GM19452 (cell line): ENCODE results near the gene PCNX2.
A peak's percentile ranks its signal among the peaks of the same experiment; 100 is the strongest.

Source experiments
- ATAC-seq: cut with Tn5 transposase; IDR thresholded peaks from one replicate; pipeline ENCODE4 v1.9.1; 2021; ENCODE audit not compliant: unreplicated experiment

Gene PCNX2, protein sequence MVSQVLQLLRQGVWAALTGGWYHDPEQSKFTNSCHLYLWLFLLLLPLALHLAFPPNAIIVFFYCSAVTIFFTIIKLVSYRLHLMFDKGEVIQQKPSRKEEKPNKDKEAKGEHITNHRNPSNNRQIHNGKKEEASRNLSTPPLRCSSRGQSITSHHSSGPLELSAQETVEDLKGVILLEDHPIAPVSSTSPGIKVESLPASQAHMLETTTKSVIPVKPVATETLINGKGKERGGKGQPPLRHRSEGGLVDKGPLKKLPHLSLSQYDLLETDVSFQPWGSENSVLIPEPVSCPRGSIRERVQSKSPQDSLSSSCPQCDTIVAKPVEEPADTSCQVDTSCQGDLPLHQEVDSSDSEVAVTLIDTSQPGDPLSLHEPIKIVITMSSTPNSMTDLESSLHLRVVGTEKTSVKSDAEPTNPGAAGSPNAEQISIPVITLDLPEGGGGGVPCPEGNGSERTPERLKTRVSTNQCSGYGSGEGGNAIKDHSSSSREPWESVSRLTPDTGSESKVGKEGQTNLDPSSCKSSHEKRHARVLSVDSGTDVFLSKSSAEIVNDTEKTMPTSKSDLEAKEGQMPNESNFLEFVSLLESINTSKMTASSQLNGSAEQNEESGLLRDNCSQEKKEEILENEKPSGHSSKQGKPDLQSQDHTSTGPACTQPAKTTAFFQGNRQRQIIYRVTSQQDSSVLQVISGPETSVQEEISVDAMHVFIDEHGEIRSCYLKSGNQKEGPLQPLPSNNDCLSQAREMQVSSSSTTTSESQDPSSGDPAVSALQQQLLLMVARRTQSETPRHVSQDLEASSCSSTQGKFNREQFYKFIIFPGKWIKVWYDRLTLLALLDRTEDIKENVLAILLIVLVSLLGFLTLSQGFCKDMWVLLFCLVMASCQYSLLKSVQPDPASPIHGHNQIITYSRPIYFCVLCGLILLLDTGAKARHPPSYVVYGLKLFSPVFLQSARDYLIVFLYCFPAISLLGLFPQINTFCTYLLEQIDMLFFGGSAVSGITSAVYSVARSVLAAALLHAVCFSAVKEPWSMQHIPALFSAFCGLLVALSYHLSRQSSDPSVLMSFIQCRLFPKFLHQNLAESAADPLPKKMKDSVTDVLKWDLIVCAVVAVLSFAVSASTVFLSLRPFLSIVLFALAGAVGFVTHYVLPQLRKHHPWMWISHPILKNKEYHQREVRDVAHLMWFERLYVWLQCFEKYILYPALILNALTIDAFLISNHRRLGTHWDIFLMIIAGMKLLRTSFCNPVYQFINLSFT (N-terminal part only)

DNA sequence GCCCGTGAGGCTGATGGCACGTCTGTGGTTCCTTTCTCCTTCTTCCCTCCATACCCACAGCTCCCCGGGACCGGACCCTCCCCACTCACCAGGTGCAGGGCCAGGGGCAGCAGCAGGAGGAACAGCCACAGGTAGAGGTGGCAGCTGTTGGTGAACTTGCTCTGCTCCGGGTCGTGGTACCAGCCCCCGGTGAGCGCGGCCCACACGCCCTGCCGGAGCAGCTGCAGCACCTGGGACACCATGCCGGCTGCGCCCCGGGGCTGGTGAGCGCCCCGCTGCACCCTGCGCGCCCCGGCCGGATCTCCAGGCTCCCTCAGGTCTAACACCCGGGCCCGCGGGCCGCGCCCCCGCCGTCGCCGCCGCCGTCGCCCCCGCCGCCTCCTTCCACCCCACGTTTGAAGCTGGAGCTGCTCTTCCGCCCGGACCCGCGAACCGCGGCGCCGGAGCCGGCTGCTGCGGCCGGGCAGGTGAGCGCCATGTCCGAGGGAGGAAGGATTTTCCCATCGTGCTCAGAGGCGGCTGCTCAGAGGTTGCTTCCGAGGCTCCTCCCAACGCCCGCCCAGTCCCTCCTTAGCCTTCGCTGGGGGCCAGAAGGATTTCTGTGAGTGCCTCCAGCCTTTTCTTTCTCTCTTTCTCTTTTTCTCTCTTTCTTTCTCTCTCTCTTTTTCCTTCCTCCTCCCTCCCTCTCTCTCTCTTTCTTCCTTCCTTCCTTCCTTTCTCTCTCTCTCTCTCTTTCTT is at the start of gene PCNX2:
TSS of gene PCNX2 (minus strand) at position 489 of the 738 bp plus-strand sequence. CDS start at position 242, 247 bp downstream.
- ATAC-seq, result peak; percentile 96

DNA sequence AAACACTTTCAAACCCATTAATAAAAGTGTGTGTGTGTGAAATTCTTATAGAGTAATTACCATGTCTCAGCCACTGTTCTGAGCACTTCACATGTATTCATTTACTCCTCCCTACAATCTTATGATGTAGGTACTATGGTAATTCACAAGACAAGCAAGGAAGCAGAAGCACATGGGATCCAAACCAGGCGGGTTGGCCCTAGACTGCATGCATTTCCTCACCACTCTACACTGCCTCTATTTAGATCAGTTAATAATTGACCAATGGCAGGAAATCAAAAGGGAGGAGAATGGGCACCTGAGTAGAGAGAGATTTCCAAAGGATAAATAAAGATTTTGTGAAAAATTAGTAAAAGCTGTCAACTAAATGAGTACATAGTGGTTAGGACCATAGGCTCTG is 47.7 kb upstream of the PCNX2 start:
- ATAC-seq, result no peak

- ATAC-seq, result no peak
Observed at GRCh38 chr1:233342086-233342485, 46.6 kb upstream of the PCNX2 start.

- no peak for ATAC-seq
Observed at GRCh38 chr1:233340966-233341516, 45.5 kb upstream of the PCNX2 start.

DNA sequence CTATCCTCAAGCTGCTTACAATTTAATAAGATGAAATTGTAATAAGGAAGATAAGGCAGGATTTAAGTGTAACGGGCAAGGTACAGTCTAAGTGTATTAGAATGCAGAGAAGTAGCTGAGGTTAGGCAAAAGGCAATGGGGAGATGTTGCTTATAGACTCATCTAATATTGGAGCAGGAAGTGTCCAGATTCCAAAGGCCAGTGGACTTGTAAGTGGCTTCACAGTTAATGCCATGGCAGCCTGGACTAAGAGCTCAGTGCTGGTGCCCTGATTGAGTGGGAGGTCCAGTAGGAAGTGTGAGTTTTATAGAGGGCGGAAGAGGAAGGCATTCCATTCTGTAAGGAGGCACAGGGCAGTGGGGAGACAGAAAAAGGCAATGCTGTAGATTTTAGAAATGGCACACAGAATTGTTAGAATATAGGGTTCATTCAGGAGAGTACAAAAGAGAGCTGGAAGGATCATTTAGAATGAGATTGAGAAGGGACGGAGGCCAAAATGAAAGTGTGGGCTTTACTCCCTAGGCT is 44.6 kb upstream of the PCNX2 start:
- ATAC-seq, result no peak

DNA sequence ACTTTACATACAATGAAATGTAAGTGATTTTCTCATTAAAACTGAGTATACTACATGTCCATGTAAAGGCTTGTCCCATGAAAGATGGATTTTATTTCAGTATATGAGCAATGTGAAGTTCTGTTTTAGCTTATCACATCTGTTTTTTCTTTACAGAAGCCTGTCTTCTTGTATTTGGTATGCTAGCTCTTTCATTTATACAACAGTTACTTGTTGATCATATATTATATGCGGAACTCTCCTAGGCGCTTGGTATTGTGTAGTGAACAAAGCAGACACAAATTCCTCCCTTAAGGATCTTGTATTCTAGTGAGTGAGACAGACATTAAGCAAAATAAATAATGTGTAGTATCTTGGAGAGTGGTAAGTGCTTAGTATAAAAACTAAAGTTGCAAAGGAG is 42.6 kb upstream of the PCNX2 start:
- ATAC-seq, result no peak

DNA sequence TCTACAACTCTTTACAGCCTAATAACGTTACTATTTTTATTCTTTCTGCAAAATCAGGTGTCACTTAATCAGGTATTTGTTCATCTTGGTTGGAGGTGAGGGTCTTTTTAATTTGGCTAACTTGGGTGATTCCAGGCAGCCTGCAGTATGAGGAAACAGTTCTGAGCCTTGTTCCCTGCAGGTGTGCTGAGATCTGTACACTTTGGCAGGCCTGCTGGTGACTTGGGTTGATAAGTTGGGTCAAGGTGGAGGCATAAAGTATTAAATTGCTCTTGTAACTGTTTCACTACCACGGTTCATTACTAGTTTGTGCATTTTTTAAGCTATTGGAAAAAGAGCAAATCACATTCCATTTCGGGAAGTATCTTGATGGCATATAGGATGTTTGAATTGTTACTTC is 42.0 kb upstream of the PCNX2 start:
- ATAC-seq, result no peak

DNA sequence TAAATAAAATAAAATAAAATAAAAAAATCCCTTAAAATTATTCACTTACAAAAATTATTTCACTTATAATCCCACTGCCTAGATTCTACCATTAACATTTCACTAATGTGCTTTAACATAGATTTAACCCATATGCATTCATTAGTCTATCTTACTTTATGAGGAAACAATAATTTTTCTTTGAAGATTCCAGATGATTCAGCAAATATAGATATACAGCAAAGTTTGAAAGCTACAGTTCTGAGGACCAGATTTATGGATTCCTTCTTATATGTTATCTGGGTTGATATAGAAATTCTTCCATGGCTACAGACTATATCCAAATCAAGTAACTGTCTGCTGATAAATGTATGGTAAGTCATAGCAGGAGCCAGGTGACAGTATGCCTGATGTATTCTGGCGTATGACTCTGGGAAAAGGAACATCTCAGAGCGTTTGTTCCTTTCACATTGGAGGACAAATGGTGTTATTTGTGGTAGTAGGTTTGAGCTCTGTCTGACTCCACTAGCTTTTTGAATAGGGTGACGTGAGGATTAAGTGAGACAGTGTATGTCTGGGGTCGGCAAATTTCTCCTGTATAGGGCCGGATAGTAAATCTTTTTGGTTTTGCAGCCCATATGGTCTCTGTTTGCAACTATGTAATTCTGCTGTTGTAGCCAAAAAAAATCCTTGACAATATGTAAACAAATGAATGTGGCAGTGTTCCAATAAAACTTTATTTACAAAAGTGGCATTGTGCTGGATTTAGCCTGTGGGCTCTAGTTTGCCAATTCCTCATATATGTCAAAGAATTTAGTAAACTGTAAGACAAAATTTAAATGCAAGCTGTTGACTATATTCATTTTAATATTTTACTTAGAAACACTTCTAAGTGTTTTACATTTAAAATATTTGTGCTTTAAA is 41.3 kb upstream of the PCNX2 start:
- no peak for ATAC-seq

DNA sequence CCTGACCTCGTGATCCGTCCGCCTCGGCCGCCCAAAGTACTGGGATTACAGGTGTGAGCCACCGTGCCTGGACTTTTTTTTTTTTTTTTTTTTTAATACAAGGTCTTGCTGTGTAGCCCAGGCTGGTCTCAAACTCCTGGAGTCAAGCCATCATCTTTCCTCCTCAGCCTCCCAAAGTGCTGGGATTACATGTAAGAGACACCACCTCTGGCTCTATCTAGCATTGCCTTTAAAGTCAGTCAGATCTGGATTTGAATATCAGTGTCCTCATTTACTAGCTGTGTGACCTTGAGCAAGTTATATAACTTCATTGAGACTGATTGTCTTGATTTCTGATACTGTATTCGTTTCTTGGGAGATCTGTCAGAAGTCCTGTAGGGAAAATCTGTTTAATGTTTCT is 38.6 kb upstream of the PCNX2 start:
- no peak for ATAC-seq

GRCh38 chr1:233333086-233333485 is 37.6 kb upstream of the PCNX2 start:
- no peak for ATAC-seq

- no peak for ATAC-seq
Observed at GRCh38 chr1:233331676-233332519, 36.4 kb upstream of the PCNX2 start.

DNA sequence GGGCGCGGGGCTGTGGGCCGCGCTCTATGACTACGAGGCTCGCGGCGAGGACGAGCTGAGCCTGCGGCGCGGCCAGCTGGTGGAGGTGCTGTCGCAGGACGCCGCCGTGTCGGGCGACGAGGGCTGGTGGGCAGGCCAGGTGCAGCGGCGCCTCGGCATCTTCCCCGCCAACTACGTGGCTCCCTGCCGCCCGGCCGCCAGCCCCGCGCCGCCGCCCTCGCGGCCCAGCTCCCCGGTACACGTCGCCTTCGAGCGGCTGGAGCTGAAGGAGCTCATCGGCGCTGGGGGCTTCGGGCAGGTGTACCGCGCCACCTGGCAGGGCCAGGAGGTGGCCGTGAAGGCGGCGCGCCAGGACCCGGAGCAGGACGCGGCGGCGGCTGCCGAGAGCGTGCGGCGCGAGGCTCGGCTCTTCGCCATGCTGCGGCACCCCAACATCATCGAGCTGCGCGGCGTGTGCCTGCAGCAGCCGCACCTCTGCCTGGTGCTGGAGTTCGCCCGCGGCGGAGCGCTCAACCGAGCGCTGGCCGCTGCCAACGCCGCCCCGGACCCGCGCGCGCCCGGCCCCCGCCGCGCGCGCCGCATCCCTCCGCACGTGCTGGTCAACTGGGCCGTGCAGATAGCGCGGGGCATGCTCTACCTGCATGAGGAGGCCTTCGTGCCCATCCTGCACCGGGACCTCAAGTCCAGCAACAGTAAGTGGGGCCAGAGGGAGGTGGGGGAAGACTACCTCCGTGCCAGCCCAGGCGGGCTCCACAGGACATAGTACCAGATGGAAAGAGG is 32.8 kb upstream of the PCNX2 start:
- ATAC-seq, result peak; percentile 11

GRCh38 chr1:233327651-233328141 is 32.2 kb upstream of the PCNX2 start, which contains the start of gene MAP3K21:
MAP3K21 (plus strand) TSS chr1:233327724; CDS start chr1:233328029, 305 bp downstream.
- peak; percentile 49 for ATAC-seq

DNA sequence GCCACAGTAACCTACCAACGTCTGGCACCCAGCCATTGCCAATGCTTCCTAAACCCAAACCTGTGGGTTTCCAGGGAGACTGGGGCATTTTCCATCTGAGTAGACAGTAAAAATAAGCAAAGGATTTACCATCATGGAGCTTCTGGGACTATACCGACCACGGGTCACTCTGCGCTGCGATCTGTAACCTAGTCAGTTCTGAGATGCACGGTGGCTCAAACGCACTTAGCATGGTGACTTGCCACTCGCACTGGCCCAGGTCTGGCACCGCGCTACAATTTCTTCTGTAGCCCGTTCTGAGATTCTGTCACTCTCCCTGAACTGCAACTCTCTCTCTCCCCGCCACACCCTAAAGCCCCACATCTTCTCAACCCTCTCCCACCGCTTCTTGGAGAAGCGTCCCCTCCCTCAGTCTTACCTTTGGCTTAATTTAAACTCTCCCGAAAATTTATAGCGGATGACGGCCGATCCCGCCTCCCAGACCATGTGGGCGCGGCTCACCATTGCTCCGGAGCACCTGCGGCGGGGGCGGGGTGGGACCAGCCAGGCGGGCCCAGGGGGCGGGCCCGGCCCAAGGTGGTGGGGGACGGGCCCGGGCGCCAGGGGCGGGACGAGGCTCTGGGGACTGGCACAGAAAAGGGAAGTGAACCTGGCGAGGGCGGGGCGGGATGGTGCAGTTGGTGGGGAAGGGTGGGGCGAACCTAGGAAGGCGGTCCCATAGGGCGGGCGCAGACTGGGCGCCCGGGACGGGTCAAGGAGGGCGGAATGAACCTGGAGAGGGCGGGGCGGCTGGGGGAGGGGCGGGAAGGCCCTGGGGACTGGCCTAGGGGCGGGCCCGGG is 31.5 kb upstream of the PCNX2 start:
- peak; percentile 86 for ATAC-seq

- no peak for ATAC-seq
Observed at GRCh38 chr1:233326319-233326718, 30.8 kb upstream of the PCNX2 start.

DNA sequence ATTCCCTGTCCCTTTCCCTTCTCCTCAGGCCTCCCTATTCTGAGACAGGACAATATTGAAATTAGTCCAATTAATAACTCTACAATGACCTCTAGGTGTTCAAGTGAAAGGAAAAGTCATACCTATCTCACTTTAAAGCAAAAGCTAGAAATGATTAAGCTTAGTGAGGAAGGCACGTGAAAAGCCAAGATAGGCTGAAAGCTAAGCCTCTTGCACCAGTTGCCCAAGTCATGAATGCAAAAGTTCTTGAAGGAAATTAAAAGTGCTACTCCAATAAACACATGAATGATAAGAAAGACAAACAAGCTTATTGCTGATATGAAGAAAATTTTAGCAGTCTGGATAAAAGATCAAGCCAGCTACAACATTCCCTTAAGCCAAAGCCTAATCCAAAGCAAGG is 28.2 kb upstream of the PCNX2 start:
- ATAC-seq, result no peak
